Measurements from ENCODE around the gene SPHK2. TPM values are rescaled to one million over a fixed set of nuclear protein-coding genes. Genes with fewer than 3 reads are reported as not detected.

The SPHK2 gene
- total and polyA plus RNA-seq, 2 of the 8 experiments (the other 6 are each of a cell fraction or from before 2014, with no cell fraction given) = 43.9 to 60.9 TPM

GRCh38 chr19:48633148-48634035, 14.1 kb downstream of the SPHK2 start:
- Histone ChIP-seq H3K27me3 (replicated peaks in 1 of 4; ENCODE audit: control insufficient read depth in 3 of 4, extremely low read depth in 1 of 4, insufficient read depth in 3 of 4, low read length in 3 of 4) (peaks cover 0 to 2% (median 0%) of the 10 kb centered on the region in 4 experiments; a peak in 2 of 7 replicates), H4K91ac (replicated peaks; ENCODE audit: insufficient read length, low read length) (no peak overlapping the region), H2BK12ac (ENCODE audit: low read depth, low read length) (0 out of 2 replicates have a peak overlapping the region, but pooled peaks have one; percentile 7), H3K18ac (ENCODE audit: extremely low read depth, low read length) (no peak overlapping the region; the same call in 1 of the 2 replicates), H3K4me3 (ENCODE audit: extremely low read depth in 1 of 4, insufficient read depth in 2 of 4, low read depth in 3 of 4, low read length in 4 of 4) (no peak overlapping the region), H3K27ac (ENCODE audit: low read depth, low read length) (no peak overlapping the region), H3K56ac (replicated peaks; ENCODE audit: insufficient read length, low read depth, low read length) (no peak overlapping the region), H3K23me2 (ENCODE audit: low read depth, low read length) (peaks cover 30% of the 10 kb centered on the region), H3K9me3 (ENCODE audit: insufficient read depth in 2 of 2, low read depth in 1 of 2, low read length in 1 of 2) (no peaks in the 10 kb centered on the region), H3K14ac (ENCODE audit: insufficient read length) (no peak overlapping the region), H2BK5ac (ENCODE audit: low read depth, low read length) (no peak overlapping the region), H2AK5ac (ENCODE audit: low read depth, low read length) (no peak overlapping the region), H3K9ac (replicated peaks in 1 of 4; ENCODE audit: extremely low read depth in 1 of 4, low read depth in 3 of 4, low read length in 3 of 4) (no peak overlapping the region), H2BK15ac (ENCODE audit: low read length) (0 out of 2 replicates have a peak overlapping the region, but pooled peaks have one; percentile 21), H3K4ac (replicated peaks; ENCODE audit: insufficient read length, low read depth, low read length) (no peak overlapping the region), H4K5ac (ENCODE audit: insufficient read length, low read depth, low read length) (no peak overlapping the region), H3K79me1 (ENCODE audit: low read depth, low read length) (no peaks in the 10 kb centered on the region), H3K4me1 (replicated peaks in 1 of 4; ENCODE audit: control insufficient read depth in 3 of 4, insufficient read depth in 4 of 4, low read length in 3 of 4) (peaks cover 5 to 30% (median 22%) of the 10 kb centered on the region in 4 experiments), H3K79me2 (ENCODE audit: control insufficient read depth in 1 of 2, insufficient read depth in 2 of 2, low read length in 2 of 2) (no peaks in the 10 kb centered on the region), H2BK120ac (replicated peaks; ENCODE audit: low read depth, low read length) (no peak overlapping the region), H2AFZ (ENCODE audit: low read length) (no peak overlapping the region), H4K8ac (ENCODE audit: extremely low read depth, insufficient read depth, low read length) (no peak overlapping the region), H2BK20ac (ENCODE audit: low read length) (no peak overlapping the region), H3K4me2 (ENCODE audit: insufficient read depth in 1 of 2, low read depth in 2 of 2, low read length in 2 of 2) (peak overlapping the region; percentile 50 to 94; a peak in 1 of 4 replicates), H3K36me3 (ENCODE audit: control insufficient read depth in 2 of 4, insufficient read depth in 4 of 4, low read length in 3 of 4) (0 out of 8 replicates have a peak, but pooled peaks cover 0 to 5% (median 0%) of the 10 kb centered on the region in 4 experiments), H4K20me1 (replicated peaks in 1 of 2; ENCODE audit: control insufficient read depth in 1 of 2, insufficient read depth in 2 of 2, low read length in 2 of 2) (peaks cover 0 to 8% of the 10 kb centered on the region in 2 experiments), H3K23ac (ENCODE audit: insufficient read length) (no peak overlapping the region)
- 91% methylated on average over 22 of the region's 22 CpGs; no CpG with 5 or more reads in 1 of the 2 experiments for WGBS, 2 experiments (ENCODE audit: extremely low coverage in 1 of 2, insufficient coverage in 1 of 2, insufficient read length in 1 of 2, insufficient replicate concordance in 2 of 2, low coverage in 1 of 2, low lambda C conversion rate in 2 of 2, missing lambda C conversion rate in 1 of 2)
- ChIA-PET POLR2A (ENCODE audit: partially characterized antibody) (interaction anchor here (0.6 to 30.9 kb wide), 5 partner anchors 13 to 326 kb away, joined by 3 to 788 read pairs (median 4); partner anchors contain the start of genes CA11, FAM83E, RPL18 and SPACA4), CTCF (ENCODE audit: partially characterized antibody) (interaction anchor here (0.8 to 1.9 kb wide), 8 partner anchors 10 to 210 kb away, joined by 3 to 7 read pairs (median 3); partner anchors contain the start of gene CA11)
- no peak for TF ChIP-seq ZNF274 (IDR thresholded peaks at IDR 0.05; ENCODE audit: borderline replicate concordance, extremely low read depth, low read length)
- no peak for FAIRE-seq
- no peak for DNase-seq (ENCODE audit: low read depth in 1 of 2, low spot score in 2 of 2)

Data from H1 (cell line).